Kidney epithelial cell (primary cell): ENCODE data around the gene KIF26B. TPM values are rescaled to one million over a fixed set of nuclear protein-coding genes. Genes with fewer than 3 reads are reported as not detected.

ENCODE experiments used
- DNase-seq: peaks from one replicate; pipeline ENCODE4 v3.0.0-alpha.2; 2010; ENCODE audit warnings: low read depth
- H3K27me3 ChIP-seq: 2 replicates; pipeline ENCODE4 v1.6.0; 2011; ENCODE audit warnings: low read length; ENCODE audit not compliant: control insufficient read depth, insufficient read depth
- H3K36me3 ChIP-seq: 2 replicates; pipeline ENCODE4 v1.5.1; 2011; ENCODE audit warnings: low read length; ENCODE audit not compliant: control insufficient read depth, insufficient read depth
- H3K4me3 ChIP-seq: 2 replicates; pipeline ENCODE4 v1.5.1; 2011; ENCODE audit warnings: low read depth, mild to moderate bottlenecking, control low read depth, low read length
- total RNA-seq: library from RNA; depleted of rRNA; stranded (reverse); fragments of >200 nt; gene quantifications from 2 replicates; pipeline ENCODE4 v1.2.3, GENCODE V29; 2015
- TF ChIP-seq, protein P1 (sequence below): IDR thresholded peaks from 2 replicates; pipeline ENCODE4 v1.5.1; 2011; ENCODE audit warnings: mild to moderate bottlenecking, moderate library complexity, low read length, control low read depth, inconsistent platforms; ENCODE audit not compliant: insufficient read depth, poor library complexity, severe bottlenecking

KIF26B gene
- total RNA-seq, 1 donor from 2014 or later: 14.6 TPM

DNA sequence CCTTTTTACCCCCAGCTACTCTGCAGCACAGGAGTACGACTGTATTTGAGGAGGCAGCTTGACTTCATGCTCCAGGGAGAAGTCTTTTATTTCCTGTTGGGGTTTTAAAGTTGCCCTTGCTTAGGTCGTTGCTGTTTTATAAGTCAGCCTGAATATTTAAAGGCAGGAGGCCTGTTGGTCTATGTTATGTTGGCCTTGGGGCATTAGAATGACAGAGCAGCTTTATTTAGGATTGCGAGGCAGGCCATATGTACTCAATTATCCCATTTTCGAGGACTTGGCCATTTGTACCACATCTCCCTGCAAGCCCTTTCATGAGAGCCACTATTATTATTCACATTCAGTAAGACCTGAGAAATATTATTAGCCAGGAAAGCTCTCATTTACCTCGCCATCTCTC, 47.0 kb downstream of the KIF26B start:
- H3K27me3 ChIP-seq: no peaks in the 10 kb centered on the region
- no peak for DNase-seq
- H3K36me3 ChIP-seq: no peaks in the 10 kb centered on the region
- TF ChIP-seq, protein P1, sequence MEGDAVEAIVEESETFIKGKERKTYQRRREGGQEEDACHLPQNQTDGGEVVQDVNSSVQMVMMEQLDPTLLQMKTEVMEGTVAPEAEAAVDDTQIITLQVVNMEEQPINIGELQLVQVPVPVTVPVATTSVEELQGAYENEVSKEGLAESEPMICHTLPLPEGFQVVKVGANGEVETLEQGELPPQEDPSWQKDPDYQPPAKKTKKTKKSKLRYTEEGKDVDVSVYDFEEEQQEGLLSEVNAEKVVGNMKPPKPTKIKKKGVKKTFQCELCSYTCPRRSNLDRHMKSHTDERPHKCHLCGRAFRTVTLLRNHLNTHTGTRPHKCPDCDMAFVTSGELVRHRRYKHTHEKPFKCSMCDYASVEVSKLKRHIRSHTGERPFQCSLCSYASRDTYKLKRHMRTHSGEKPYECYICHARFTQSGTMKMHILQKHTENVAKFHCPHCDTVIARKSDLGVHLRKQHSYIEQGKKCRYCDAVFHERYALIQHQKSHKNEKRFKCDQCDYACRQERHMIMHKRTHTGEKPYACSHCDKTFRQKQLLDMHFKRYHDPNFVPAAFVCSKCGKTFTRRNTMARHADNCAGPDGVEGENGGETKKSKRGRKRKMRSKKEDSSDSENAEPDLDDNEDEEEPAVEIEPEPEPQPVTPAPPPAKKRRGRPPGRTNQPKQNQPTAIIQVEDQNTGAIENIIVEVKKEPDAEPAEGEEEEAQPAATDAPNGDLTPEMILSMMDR: no peak
- no peak overlapping the region for H3K4me3 ChIP-seq

DNA sequence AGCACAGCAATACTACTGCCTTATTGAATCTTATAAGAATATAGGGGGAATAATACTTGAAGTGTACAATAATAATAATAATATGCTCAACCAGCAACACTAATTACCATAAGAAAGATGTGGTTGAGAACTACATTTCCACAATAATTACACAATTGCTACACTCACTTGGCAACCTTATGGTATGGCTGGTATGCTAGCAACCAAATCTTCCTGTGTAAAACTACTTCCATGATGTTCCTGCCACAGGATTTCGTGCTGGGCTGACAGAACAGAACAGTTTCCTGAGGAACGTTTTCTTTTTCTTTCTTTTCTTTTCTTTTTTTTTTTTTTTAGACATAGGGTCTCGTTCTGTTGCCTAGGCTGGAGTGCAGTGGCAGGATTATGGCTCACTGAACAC, 50.6 kb downstream of the KIF26B start:
- Histone ChIP-seq H3K4me3 (no peak overlapping the region), H3K36me3 (no peaks in the 10 kb centered on the region), H3K27me3 (no peaks in the 10 kb centered on the region)
- DNase-seq: no peak
- TF ChIP-seq, protein P1: no peak

DNA sequence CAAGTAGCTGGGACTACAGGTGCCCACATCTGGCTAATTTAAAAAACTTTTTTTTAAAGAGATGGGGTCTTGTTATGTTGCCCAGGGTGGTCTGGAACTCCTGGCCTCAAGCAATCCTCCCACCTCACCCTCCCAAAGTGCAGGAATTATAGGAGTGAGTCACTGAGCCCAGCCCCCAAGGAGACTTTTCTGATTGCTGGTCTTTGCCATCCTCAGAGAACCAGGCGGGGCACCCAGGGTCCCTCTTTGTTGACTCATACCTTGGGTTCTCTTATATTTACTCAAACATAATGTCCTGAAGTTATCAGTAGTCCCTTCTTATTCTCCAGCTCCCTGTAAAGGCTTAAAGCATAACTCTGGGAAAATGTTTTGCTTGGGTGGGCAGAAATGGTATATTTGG, 51.1 kb downstream of the KIF26B start:
- TF ChIP-seq, protein P1: no peak
- DNase-seq: no peak
- Histone ChIP-seq H3K27me3 (no peaks in the 10 kb centered on the region), H3K36me3 (no peaks in the 10 kb centered on the region), H3K4me3 (no peak overlapping the region)

DNA sequence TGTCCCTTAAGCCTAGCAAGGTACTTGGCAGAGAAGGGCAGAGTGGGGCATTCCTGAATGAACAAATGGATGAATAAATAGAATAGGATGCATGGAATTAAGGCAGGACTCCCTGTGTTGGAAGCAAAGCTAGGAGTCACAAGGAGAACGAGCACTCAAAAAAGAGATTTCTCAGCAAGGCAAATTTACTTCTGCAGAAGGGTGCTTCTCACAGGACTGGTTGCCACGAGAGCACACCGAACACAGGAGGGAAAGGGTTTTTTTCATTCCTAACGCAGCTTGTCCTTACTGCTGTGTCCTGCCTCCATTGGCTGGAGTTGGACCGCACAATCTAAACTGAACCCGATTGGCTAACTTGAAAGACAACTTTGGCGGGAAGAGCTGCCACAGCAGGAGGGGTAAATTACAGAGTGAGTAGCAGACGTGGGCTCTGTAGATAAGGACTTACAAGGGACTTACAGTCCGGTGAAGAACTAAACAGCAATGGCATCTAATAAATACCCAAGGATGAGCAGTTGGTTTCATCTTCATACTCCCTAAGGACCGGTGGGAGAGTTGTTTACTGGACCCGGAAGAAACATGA, 52.4 kb downstream of the KIF26B start:
- TF ChIP-seq, protein P1: no peak
- H3K36me3 ChIP-seq: no peaks in the 10 kb centered on the region
- no peak overlapping the region for H3K4me3 ChIP-seq
- no peaks in the 10 kb centered on the region for H3K27me3 ChIP-seq
- DNase-seq: no peak

DNA sequence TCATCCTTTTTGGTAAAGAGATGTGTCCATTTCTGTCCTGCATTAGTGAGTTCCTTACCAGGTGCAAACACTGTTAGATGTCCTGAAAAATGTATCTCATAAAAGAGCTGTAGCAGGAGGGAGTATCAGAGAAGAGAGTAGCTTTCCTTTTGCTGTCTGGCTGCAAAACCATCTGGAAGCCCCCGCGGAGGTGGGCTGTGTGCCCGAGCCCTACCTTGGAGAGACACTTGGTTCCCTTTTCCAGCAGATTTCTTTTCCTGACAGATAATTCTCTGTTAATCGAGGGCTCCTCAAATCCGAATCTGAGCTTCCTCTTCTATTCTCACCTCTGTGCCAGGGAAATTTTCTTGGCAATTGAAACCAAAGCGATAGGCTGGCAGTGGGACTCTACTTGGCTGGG, 53.0 kb downstream of the KIF26B start:
- Histone ChIP-seq H3K4me3 (no peak overlapping the region), H3K36me3 (no peaks in the 10 kb centered on the region), H3K27me3 (no peaks in the 10 kb centered on the region)
- TF ChIP-seq, protein P1: no peak
- no peak for DNase-seq
